GM11168 (cell line): Measurements from ENCODE around the gene SUN2.

Experiments used
- in situ Hi-C: fragments of 300-500 bp; cut with MboI; formaldehyde crosslinking; loops from one replicate; pipeline ENCODE4 v1.12.0; 2022; ENCODE audit warnings: low sequenced_read_pairs; ENCODE audit not compliant: unreplicated experiment

The SUN2 gene

GRCh38 chr22:38736257-38736570 is 19.6 kb downstream of the SUN2 start:
- in situ Hi-C loops = no loop called here

- in situ Hi-C loops = no loop called here
These were observed 20.1 kb downstream of the SUN2 start for GRCh38 chr22:38735465-38736256.

- in situ Hi-C loops = no loop called here
These were observed 20.7 kb downstream of the SUN2 start for GRCh38 chr22:38735126-38735464.

- in situ Hi-C loops = no loop called here
These were observed 21.2 kb downstream of the SUN2 start for GRCh38 chr22:38734421-38735100.

- in situ Hi-C loops = no loop called here
These were observed 21.9 kb downstream of the SUN2 start for GRCh38 chr22:38733724-38734381.

- in situ Hi-C loops = no loop called here
These were observed 22.5 kb downstream of the SUN2 start for GRCh38 chr22:38733329-38733723.

GRCh38 chr22:38732251-38732815 is 23.5 kb downstream of the SUN2 start:
- in situ Hi-C loops = no loop called here

- in situ Hi-C loops = no loop called here
These were observed 24.1 kb downstream of the SUN2 start for GRCh38 chr22:38731703-38732161.

GRCh38 chr22:38730411-38730871 is 25.4 kb downstream of the SUN2 start:
- in situ Hi-C loops = no loop called here

- in situ Hi-C loops = no loop called here
These were observed 25.9 kb downstream of the SUN2 start for GRCh38 chr22:38729946-38730345.

- in situ Hi-C loops = no loop called here
These were observed 26.7 kb downstream of the SUN2 start for GRCh38 chr22:38728871-38729796.

GRCh38 chr22:38727530-38728451 is 28.0 kb downstream of the SUN2 start:
- in situ Hi-C loops = no loop called here

- in situ Hi-C loops = no loop called here
These were observed 28.7 kb downstream of the SUN2 start for GRCh38 chr22:38727123-38727522.

GRCh38 chr22:38725900-38726655 is 29.7 kb downstream of the SUN2 start:
- in situ Hi-C loops = no loop called here

- in situ Hi-C loops = no loop called here
These were observed 30.7 kb downstream of the SUN2 start for GRCh38 chr22:38724926-38725571.

GRCh38 chr22:38724176-38724575 is 31.6 kb downstream of the SUN2 start:
- in situ Hi-C loops = no loop called here

GRCh38 chr22:38721551-38721950 is 34.2 kb downstream of the SUN2 start:
- in situ Hi-C loops = no loop called here

GRCh38 chr22:38720350-38720749 is 35.4 kb downstream of the SUN2 start:
- in situ Hi-C loops = no loop called here
